CD4-positive, alpha-beta T cell (primary cell): ENCODE data around the gene TPK1. TPM values are rescaled to one million over a fixed set of nuclear protein-coding genes. Genes with fewer than 3 reads are reported as not detected.

ENCODE experiments used
- ATAC-seq: fragments of 200-7000 bp; cut with Tn5 transposase; one replicate; pipeline ENCODE4 v1.10.0; 2022; ENCODE audit warnings: mild to moderate bottlenecking; ENCODE audit not compliant: poor library complexity
- CTCF ChIA-PET: fragments of 350-600 bp; sonication (Branson Sonifier 250); formaldehyde crosslinking; loops from one replicate; lab custom pipeline; 2021; ENCODE audit warnings: antibody characterized with exemption, inconsistent platforms; lab: Charles Lee
- POLR2A ChIA-PET: fragments of 350-600 bp; sonication (Branson Sonifier 250); formaldehyde crosslinking; loops from one replicate; lab custom pipeline; 2021; ENCODE audit warnings: antibody characterized with exemption, inconsistent platforms; lab: Charles Lee
- DNase-seq, 14 experiments: peaks; one replicate each; pipeline ENCODE4 v3.0.0-alpha.2; 2013 to 2020; ENCODE audit warnings: mixed read lengths in 2 of 14
- H3K27ac ChIP-seq, 2 donors: one replicate each; pipeline versions ENCODE4 v1.5.1 to v1.7.0; 2013; ENCODE audit warnings: low read length in 2 of 2, low read depth in 1 of 2, mild to moderate bottlenecking in 1 of 2
- H3K27me3 ChIP-seq, 2 experiments: 1 replicate in 1 of 2; 2 replicates in 1 of 2; pipeline versions ENCODE4 v1.6.1 to v1.7.0; 2013; ENCODE audit warnings: low read length in 2 of 2, control low read depth in 1 of 2, mild to moderate bottlenecking in 1 of 2, moderate library complexity in 1 of 2; ENCODE audit not compliant: insufficient read depth in 2 of 2, control insufficient read depth in 1 of 2
- H3K36me3 ChIP-seq: one replicate; pipeline ENCODE4 v1.6.1; 2013; ENCODE audit warnings: low read length, control low read depth; ENCODE audit not compliant: insufficient read depth
- H3K4me1 ChIP-seq: one replicate; pipeline ENCODE4 v1.6.1; 2013; ENCODE audit warnings: low read length, control low read depth; ENCODE audit not compliant: insufficient read depth
- H3K4me3 ChIP-seq: one replicate; pipeline ENCODE4 v1.5.1; 2013; ENCODE audit warnings: mild to moderate bottlenecking, low read length, moderate library complexity
- H3K9me3 ChIP-seq, 2 experiments: 1 replicate in 1 of 2; 2 replicates in 1 of 2; pipeline versions ENCODE4 v1.6.1 to v1.7.0; 2013; ENCODE audit warnings: low read length in 2 of 2, mild to moderate bottlenecking in 2 of 2, control low read depth in 1 of 2, moderate library complexity in 1 of 2; ENCODE audit not compliant: control insufficient read depth in 1 of 2, insufficient read depth in 1 of 2
- H3K27ac Mint-ChIP-seq: one replicate; pipeline ENCODE4 v1.8.0; 2020; ENCODE audit warnings: mixed read lengths
- H3K27me3 Mint-ChIP-seq: one replicate; pipeline ENCODE4 v1.8.0; 2021; ENCODE audit warnings: mixed read lengths
- H3K36me3 Mint-ChIP-seq: one replicate; pipeline ENCODE4 v1.8.0; 2021; ENCODE audit warnings: low read depth, mixed read lengths
- H3K4me1 Mint-ChIP-seq: one replicate; pipeline ENCODE4 v1.8.0; 2021; ENCODE audit warnings: low read depth, mixed read lengths
- H3K4me3 Mint-ChIP-seq: one replicate; pipeline ENCODE4 v1.8.0; 2020; ENCODE audit warnings: mild to moderate bottlenecking, mixed read lengths
- H3K9me3 Mint-ChIP-seq: one replicate; pipeline ENCODE4 v1.8.0; 2020; ENCODE audit warnings: mixed read lengths
- CTCF ChIP-seq: fragments of 200-600 bp; IDR thresholded peaks from one replicate; pipeline ENCODE4 v1.8.0; 2022; ENCODE audit warnings: antibody characterized with exemption, mild to moderate bottlenecking
- intact Hi-C, 2 experiments: fragments of 100-400 bp; cut with DNase I in 1 of 2; cut with micrococcal nuclease in 1 of 2; formaldehyde crosslinking; loops; one replicate each; pipeline versions ENCODE4 v1.15.1 to v1.9.0; 2023 to 2025; cut with DNase I, micrococcal nuclease
- total RNA-seq, 174 experiments: library from RNA in 2 of 174; stranded (reverse) in 2 of 174; gene quantifications; one replicate each; pipeline ENCODE4 v1.2.3 and lab custom pipeline; 2021 to 2026

The TPK1 gene
- total RNA-seq, 2 experiments from 2014 or later: 17.1 to 17.8 TPM

- H3K9me3 ChIP-seq: no peaks in the 10 kb centered on the region
- H3K36me3 ChIP-seq: no peaks in the 10 kb centered on the region
- intact Hi-C loops: no loop called here
- TF ChIP-seq CTCF: no peak
- H3K27ac Mint-ChIP-seq: no peak overlapping the region
- CTCF ChIA-PET: no interaction called here
- H3K4me1 Mint-ChIP-seq: no peaks in the 10 kb centered on the region
- no peaks in the 10 kb centered on the region for H3K27me3 Mint-ChIP-seq
- H3K36me3 Mint-ChIP-seq: peaks cover 24% of the 10 kb centered on the region
- H3K4me3 Mint-ChIP-seq: no peak overlapping the region
- H3K4me1 ChIP-seq: no peaks in the 10 kb centered on the region
- H3K9me3 Mint-ChIP-seq: no peaks in the 10 kb centered on the region
- POLR2A ChIA-PET: no interaction called here
- DNase-seq (no peak), ATAC-seq (no peak)
- H3K27ac ChIP-seq: no peak overlapping the region
- no peaks in the 10 kb centered on the region for H3K27me3 ChIP-seq
- H3K4me3 ChIP-seq: no peak overlapping the region
These were observed 361.5 kb downstream of the TPK1 start for GRCh38 chr7:144474363-144474762.

- Histone ChIP-seq H3K36me3 (no peaks in the 10 kb centered on the region), H3K27ac (no peak overlapping the region), H3K4me1 (no peaks in the 10 kb centered on the region), H3K9me3 (no peaks in the 10 kb centered on the region), H3K27me3 (no peaks in the 10 kb centered on the region), H3K4me3 (no peak overlapping the region)
- Mint-ChIP-seq H3K27ac (no peak overlapping the region), H3K4me1 (no peaks in the 10 kb centered on the region), H3K27me3 (no peaks in the 10 kb centered on the region), H3K9me3 (no peaks in the 10 kb centered on the region), H3K36me3 (peaks cover 28% of the 10 kb centered on the region), H3K4me3 (no peak overlapping the region)
- POLR2A ChIA-PET: no interaction called here
- ATAC-seq (no peak), DNase-seq (no peak)
- CTCF ChIA-PET: no interaction called here
- no peak for TF ChIP-seq CTCF
- intact Hi-C loops: no loop called here
These were observed 361.9 kb downstream of the TPK1 start for GRCh38 chr7:144473908-144474307.

GRCh38 chr7:144470078-144470477 lies 365.8 kb downstream of the TPK1 start:
- H3K27ac Mint-ChIP-seq: no peak overlapping the region
- H3K9me3 Mint-ChIP-seq: peaks cover 5% of the 10 kb centered on the region
- Histone ChIP-seq H3K27me3 (no peaks in the 10 kb centered on the region), H3K27ac (no peak overlapping the region), H3K9me3 (peaks cover 0 to 7% of the 10 kb centered on the region in 2 experiments), H3K4me3 (no peak overlapping the region), H3K4me1 (no peaks in the 10 kb centered on the region), H3K36me3 (no peaks in the 10 kb centered on the region)
- no peaks in the 10 kb centered on the region for H3K4me1 Mint-ChIP-seq
- ATAC-seq (no peak), DNase-seq (no peak)
- POLR2A ChIA-PET: no interaction called here
- CTCF ChIA-PET: no interaction called here
- no peak for TF ChIP-seq CTCF
- H3K36me3 Mint-ChIP-seq: peaks cover 59% of the 10 kb centered on the region
- intact Hi-C loops: no loop called here
- no peaks in the 10 kb centered on the region for H3K27me3 Mint-ChIP-seq
- no peak overlapping the region for H3K4me3 Mint-ChIP-seq
